ENCODE results near the gene LHFPL6.
"Not testable (repeated sequence)": the region's sequence is repeated elsewhere in the genome, so short reads cannot be mapped to it uniquely, and the experiment has no call there.

The LHFPL6 gene

DNA sequence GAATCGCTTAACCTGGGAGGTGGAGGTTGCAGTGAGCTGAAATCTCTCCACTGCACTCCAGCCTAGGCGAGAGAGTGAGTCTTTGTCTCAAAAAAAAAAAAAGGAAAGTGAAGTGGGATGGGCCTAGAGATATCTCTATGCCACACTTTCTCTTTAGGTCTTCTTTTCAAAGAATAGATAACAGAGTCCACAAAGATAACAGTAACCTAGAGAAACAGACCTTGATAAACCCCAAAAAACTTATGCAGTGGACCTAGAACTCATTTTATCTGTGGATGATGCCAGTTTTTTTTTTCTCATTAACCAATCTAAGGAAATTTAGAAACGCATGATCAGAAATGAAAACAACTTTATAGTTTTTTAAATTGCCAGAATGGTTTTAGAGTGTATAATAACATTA lies 227.4 kb downstream of the LHFPL6 start:
- DNase-seq (ENCODE audit: low read depth): no peak
- H3K4me3 ChIP-seq (ENCODE audit: low read depth, low read length): no peak overlapping the region

DNA sequence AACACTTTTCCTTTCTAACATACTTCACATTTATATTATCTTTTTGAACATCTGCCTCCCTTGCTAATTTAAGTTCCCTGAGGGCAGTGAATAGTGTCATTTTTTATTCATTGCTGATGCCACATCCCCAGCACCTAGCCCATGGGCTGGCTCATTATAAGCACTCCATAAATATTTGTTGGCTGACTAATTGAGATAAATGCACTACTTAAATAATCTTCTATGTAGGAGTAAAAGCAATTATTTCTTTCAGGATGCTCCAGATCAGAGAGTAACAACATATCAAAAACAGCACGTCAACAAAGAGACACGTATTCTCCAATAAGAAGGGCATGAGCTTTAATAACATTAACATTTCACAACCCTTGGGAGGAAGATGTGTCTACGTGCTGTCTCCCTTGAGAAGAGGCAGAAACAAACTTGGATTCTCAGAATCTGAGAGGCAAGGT lies 228.2 kb downstream of the LHFPL6 start:
- DNase-seq (ENCODE audit: low read depth): no peak
- H3K4me3 ChIP-seq (ENCODE audit: low read depth, low read length): no peak overlapping the region

DNA sequence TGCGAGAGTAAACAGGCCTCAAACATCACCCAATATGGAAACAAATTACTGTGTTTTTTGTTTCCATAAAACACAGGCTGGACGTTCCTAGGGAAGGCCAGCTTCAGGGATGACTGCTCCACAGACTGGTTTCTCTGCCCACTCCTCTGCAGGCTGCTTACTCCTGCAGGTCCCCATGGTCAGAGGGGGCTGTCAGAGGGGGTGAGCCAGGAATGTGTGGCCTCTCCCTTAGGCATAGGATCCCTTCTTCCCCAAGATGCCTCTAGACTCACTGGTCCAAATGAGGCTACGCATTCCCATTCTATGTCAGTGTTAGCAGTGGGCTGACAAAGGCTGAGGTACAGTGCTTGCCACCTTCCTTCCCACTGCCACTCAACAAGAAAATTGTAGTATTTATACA lies 229.8 kb downstream of the LHFPL6 start:
- H3K4me3 ChIP-seq (ENCODE audit: low read depth, low read length): no peak overlapping the region
- no peak for DNase-seq (ENCODE audit: low read depth)

DNA sequence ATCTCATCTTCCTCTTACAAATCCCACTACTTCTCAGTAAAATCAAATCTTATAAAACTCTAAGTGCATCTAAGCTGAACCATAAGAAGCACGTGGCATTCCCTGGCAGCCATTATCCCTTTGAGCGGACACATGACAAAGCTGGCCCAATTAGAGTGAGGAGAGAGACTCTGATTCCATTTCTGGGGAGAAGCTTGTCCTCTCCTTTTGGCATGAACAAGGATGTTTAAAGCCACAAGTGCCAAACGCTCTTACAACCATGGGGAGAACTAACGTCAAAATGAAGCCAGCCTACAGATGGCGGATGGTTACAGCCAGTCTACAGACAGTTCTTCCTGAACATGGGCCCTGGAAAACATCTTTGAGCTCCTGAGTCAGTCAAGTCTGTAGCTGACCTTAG lies 231.3 kb downstream of the LHFPL6 start:
- DNase-seq (ENCODE audit: low read depth): no peak
- no peak overlapping the region for H3K4me3 ChIP-seq (ENCODE audit: low read depth, low read length)

DNA sequence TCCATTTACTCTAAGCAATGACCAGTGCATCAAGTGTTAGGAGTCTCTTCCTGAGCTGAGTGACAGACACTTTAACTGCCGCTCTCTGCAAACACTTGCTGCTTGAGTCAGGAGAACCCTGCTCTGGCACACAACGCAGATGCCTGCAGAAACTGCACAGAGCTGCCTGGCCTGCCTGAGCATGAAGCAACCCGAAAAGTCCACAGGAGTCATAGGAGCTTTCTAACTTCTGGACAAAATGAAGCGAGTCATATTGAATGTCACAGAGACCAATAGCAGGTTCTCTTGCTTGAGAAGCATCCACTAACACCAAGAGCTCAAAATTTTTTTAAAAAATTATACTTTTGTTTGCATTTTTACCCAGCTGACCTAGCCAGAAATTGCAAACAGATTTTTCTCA lies 232.4 kb downstream of the LHFPL6 start:
- no peak overlapping the region for H3K4me3 ChIP-seq (ENCODE audit: low read depth, low read length)

DNA sequence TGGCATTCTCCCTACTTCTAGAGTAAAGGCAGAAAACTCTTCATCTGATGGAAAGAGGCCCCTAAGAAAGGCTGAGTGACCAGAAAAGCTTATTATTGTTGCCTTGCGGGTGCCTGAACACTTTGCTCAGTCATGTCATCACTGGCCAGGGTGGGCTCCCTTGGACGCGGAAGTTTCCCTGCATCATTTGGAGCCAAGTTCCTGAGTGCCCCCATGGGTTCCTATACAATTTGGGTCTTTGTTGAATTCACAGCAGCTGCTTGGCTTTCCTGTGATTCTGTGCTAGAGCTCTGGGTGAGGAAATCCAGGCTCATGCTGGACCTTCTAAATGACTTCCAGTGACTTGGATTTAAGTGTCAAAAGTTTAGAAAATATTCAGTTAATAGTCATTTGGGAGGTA lies 232.9 kb downstream of the LHFPL6 start:
- no peak for DNase-seq (ENCODE audit: low read depth)
- H3K4me3 ChIP-seq (ENCODE audit: low read depth, low read length): no peak overlapping the region

More for the DNA sequence above, 232.4 kb downstream of the LHFPL6 start:
- DNase-seq (ENCODE audit: low read depth): no peak

DNA sequence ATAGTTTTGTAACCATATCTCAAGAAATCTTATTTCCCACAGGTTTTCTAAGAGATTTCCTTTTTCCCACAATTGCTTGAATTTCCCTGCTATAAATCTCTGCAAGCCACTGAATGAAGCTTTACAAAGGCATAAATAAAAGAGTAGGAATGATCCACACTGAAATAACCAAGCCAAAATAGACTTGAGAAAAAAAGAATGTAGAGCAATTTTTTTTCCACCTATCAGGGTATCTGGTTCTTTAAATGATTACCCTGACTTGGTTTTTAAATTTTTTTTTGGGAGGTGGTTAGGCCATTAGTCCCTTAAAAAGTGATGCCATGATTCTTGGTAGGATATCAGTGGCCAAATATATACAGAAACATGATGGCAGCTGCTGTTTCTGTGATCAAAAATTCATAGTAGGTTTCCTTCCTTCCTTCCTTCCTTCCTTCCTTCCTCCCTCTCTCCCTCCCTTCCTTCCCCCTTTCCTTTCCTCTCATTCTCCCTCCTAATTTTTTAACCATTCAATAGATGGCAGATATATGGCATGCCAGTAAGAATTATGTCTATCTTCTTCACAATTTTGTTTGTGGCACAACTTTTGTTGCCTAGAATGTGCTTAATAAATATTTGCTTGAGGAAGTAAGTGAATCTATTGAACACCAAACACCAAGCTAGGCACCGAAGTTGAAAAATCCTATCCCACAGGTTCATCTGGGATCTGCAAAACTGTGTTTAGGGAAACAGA lies 233.7 kb downstream of the LHFPL6 start:
- no peak overlapping the region for H3K4me3 ChIP-seq (ENCODE audit: low read depth, low read length)
- no peak for DNase-seq (ENCODE audit: low read depth)

DNA sequence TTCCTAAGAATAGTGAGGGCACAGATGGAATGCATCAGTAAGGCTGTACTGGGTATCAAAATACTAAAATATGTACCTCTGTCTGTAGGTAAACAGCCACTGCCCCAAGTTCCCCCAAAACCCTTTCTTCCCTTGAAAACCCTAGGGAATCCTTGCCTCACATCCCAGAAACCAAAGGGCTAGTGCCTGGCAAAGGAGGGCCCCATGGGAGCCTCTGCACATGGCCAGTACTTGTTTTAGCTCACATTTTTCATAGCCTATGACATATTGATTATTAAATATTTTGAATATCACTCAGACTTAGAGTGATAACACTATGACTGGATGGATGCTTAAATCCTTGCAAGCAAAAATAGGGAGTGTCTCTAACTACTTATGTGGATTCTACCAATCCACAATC lies 237.1 kb downstream of the LHFPL6 start:
- no peak overlapping the region for H3K4me3 ChIP-seq (ENCODE audit: low read depth, low read length)
- DNase-seq (ENCODE audit: low read depth): no peak

DNA sequence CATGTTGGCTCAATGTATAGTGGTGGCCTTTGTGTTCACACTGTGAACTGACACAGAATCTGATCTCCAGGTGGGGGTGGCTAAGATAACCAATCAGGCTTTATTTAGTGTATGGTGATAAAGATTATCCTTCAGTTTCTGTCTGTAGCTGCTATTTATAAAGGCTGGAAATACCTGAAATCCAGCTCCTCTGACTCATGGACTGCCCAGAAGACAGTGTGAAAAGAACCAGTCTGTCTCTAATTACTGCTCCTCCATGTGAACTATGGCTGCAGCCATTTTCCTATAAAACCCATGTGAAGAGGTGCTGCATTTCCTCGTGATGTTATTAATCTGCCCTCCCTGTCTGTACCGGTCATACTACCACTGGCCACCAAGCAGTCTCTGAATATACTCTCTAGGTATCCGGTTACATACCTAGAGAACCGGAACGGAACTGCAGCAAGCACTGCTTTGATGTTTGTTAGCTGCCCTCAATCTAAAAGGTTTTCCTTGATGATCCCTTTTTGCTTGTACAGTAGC lies 238.0 kb downstream of the LHFPL6 start:
- no peak overlapping the region for H3K4me3 ChIP-seq (ENCODE audit: low read depth, low read length)
- no peak for DNase-seq (ENCODE audit: low read depth)

DNA sequence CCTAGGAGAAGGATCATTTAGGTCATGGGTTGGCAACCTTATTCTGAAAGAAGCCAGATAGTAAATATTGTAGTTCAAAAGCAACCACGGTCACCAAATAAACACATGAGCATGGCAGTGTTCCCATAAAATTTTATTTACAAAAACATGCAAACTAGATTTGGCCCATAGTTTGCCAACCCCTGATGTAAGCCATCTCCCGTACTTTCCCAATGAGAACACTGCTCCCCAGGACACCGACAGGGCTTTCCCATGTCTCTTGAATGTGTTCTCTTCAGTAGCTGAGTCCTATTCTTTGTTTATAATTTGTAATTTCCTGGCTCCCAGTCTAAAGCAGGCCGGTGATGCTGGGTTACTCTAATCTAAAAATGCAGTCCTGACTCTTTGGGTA lies 239.6 kb downstream of the LHFPL6 start:
- no peak overlapping the region for H3K4me3 ChIP-seq (ENCODE audit: low read depth, low read length)
- no peak for DNase-seq (ENCODE audit: low read depth)

DNA sequence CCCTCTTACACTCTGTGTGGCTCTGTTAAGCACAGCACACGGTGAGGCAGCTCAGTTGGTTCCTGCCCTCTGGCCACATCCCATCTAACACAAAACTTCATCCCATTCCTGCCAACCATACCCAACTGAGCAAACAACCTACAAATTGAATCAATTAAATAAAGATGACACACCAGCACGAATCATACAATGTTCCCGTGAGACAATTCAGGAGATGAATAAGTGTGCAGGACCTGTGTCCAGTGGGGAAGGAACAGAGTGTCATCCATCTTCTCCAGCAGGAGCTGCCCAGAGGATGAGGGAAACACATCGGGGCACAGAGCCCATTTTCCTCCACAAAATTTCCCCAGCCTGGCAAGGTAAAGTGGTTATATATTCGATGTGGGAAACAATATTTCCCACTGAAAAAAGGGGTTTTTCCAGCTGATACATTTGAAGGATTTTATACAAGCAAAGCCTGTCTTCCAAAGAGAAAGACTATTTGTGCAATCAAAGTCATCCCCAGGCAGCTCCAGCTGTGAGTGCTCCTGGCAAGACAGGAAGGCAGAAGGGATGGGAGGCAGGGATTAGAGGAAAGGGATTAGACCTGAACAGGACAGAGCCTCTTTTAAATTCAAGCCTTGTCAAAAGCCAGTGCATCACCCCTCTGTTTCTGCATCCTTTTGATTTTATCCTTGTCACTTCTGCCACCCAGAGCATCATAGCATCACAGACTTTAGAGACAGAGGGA lies 240.2 kb downstream of the LHFPL6 start:
- no peak overlapping the region for H3K4me3 ChIP-seq (ENCODE audit: low read depth, low read length)

DNA sequence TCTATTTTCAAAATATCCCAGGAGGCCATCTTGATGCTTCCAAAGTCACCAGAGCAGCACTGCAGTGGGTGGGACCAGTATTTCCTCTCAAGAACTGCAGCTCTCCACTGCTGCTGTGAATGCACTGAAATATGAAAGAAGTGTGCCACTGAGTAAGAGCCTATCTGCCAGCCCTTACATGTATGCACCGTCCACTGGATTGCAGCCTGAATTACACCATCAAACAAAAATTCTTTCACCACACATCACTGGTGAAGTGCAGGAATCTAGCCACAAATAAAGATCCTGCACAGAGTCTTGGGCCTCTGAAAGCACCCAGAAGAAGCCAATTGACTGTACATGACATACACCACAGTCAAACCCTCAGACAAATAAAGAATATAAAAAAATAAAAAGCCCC lies 249.0 kb downstream of the LHFPL6 start:
- H3K4me3 ChIP-seq (ENCODE audit: low read depth, low read length): no peak overlapping the region
- no peak for DNase-seq (ENCODE audit: low read depth)

More for the DNA sequence above, 240.2 kb downstream of the LHFPL6 start:
- DNase-seq (ENCODE audit: low read depth): no peak

DNA sequence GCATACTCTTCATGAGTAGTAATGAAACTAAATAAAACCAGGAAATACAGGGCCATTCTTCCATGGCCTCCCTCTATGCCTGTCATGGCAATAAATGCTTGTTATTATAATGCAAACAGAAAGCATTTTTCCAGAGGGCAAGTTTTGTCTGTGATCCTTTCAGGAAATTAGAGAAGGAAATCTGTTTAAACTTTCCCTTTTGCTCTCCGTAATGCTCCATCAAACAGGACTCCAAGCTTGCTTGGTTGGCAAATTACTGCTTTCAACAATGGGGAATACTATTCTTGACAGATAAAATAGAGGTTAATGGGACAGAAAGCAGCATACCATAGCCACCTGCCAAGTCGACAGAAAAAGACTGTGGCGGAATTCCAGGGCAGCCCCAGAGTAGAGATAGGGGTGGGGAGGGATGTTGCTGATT lies 252.5 kb downstream of the LHFPL6 start:
- DNase-seq (ENCODE audit: low read depth): no peak
- H3K4me3 ChIP-seq (ENCODE audit: low read depth, low read length): no peak overlapping the region

DNA sequence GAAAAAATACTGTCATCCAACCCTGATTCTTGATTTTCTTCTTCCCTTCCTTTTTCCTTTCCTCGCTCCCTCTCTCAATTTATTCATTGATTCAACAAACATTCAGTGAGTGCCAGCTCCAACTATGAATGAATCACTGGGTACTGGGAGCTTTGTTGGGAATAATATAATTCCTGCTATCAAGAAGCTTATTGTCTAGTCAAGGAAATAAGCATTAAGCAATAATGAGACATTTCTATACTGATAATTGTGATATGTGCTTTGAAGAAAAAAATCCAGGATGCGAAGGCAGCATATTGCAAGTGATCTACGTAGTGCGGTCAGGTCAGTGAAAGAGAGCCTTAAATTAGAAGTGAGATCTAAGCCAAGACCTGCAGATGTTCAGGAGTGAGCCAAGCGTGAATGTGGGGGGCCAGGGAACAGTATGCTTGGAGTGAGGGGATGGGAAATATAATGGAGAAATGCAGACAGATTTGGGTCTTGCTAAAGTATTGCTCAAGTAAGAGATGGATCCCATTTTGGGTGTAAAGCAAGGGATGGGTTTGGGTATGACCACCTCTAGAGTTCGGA lies 253.5 kb downstream of the LHFPL6 start:
- no peak for DNase-seq (ENCODE audit: low read depth)
- H3K4me3 ChIP-seq (ENCODE audit: low read depth, low read length): no peak overlapping the region

DNA sequence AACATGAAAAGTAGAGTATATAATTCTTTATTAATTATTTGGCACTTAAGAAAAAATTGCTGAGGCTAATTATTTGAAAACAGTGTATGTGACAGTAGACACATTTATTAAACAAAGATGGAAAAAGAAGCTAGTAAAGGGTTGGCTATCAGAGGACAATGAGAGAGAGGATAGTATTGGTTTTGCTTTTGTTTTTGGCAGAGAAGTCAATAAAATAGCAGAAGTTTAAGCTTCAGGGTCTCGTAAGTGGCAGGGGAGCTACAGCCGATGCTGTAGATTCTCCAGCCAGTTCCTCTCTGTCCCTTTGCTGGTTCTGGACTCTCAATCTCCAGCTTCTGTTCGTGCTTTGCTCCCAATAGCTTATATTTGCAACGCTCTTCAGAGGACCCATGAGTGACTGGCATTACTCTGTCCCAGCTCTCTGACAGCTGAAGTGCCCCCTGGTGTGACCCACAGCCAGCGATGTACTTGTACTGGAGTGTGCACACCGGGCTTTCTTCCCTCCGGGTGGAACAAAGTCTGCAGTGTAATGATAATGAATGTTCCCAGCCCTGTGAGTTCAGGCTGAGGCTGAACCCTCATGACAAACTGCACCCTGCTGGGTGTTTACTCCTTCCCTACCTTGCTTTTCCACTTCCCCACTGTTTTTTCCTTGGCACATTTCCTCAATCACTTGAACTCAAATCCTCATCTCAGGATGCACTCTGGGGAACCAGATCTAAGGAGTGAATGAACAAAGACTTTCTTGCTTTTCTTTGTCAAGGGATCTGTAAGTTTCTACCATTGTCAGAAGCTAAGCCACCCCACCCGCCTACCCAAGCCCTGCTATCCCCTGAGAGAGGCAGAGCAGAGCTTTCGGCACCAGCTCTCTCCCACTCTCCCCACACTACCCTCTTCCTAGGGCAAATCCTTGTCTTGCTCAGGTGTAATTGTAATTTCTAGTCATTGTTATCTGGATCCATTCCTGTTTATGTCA lies 254.8 kb downstream of the LHFPL6 start:
- H3K4me3 ChIP-seq (ENCODE audit: low read depth, low read length): no peak overlapping the region
- no peak for DNase-seq (ENCODE audit: low read depth)

DNA sequence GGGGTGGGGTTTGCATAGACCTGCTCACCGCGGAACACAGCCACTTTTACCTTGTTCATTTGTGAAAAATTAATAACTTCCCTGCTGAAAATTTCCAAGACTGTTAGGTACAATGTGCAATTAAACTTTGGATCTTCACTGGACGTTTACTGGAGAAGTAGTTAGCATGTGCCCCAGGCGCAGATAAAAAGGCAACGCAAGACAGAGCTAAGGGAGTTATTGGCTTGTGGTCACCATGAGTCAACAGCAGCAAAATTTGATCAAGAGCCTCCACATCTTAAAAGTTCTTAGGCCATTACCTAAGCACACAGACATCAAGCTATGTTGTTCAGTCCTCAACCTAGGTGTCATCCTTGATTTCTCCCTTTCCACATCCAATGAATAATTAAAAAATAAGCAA lies 257.0 kb downstream of the LHFPL6 start:
- no peak overlapping the region for H3K4me3 ChIP-seq (ENCODE audit: low read depth, low read length)
- no peak for DNase-seq (ENCODE audit: low read depth)

DNA sequence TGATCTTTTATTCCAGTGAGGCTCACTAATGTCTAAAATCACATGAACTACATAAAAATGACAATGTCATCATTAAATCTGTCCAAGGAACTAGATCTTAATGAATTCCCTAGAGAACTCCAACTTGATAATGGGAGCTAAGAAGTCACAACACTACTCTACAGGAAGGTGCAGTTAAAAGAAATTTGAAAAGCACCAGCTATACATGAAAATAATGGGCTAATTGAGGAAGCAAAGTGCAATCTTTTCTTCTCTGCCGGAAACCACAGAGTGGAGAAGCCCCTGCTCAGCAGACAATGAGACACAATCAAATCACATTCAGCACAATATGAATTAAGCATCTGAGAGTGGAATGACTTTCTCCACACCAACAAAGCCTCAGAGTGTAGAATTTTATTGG lies 261.7 kb downstream of the LHFPL6 start:
- no peak overlapping the region for H3K4me3 ChIP-seq (ENCODE audit: low read depth, low read length)
- no peak for DNase-seq (ENCODE audit: low read depth)

DNA sequence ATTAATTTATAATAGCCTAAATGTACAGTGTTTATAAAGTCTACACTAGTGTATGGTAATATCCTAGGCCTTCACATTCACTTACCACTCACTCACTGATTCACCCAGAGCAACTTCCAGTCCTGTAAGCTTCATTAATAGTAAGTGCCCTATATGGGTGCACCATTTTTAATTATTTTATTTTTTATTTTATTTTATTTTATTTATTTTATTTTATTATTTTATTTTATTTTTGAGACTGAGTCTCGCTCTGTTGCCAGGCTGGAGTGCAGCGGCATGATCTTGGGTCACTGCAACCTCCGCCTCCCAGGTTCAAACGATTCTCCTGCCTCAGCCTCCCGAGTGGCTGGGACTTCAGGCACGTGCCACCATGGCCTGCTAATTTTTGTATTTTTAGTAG lies 264.9 kb downstream of the LHFPL6 start:
- H3K4me3 ChIP-seq (ENCODE audit: low read depth, low read length); DNase-seq (ENCODE audit: low read depth): not testable (repeated sequence)

DNA sequence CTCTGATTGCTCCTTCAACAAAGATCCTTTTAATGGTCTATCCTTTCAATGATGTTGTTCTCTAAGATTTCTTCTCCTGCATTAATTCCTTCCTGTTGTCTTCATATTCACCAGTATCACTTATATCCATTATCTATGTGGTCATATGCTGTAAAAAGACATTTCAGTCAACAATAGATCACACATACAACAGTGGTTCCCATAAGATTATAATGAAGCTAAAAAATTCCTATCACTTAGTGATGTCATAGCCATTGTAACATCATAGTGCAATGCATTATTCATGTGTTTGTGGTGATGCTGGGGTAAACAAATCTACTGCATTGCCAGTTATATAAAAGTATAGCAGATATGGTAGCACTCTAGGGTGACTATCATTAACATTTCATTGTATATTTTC lies 266.1 kb downstream of the LHFPL6 start:
- H3K4me3 ChIP-seq (ENCODE audit: low read depth, low read length): no peak overlapping the region
- DNase-seq (ENCODE audit: low read depth): no peak

All from skeletal muscle cell (primary cell).